Measurements from ENCODE around the gene SMOC2. TPM values are rescaled to one million over a fixed set of nuclear protein-coding genes. Genes with fewer than 3 reads are reported as not detected.

The SMOC2 gene
- total and polyA plus RNA-seq, 2 of the 4 experiments (the other 2 are of a cell fraction) = not detected

DNA sequence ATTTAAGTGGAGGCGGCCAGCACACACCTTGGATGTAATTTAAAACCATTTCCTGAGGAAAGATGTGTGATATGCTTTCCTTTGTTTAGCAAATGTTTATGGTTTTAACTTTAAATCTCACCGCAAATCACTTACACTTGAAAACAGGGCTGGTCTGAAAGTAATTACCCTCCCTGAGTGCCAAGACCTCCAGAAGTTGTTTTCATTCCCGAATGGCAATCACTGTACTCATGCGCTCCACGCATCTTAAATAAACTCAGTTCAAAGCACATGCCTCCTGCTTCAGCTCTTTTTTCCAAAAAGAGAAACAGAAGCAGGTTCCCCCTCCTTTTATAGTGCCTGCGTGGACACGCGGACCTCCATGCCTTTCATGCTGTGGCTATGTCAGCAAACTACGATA is 224.0 kb downstream of the SMOC2 start:
- Histone ChIP-seq H2AFZ (replicated peaks; ENCODE audit: low read length, poor library complexity) (no peak overlapping the region), H2BK120ac (ENCODE audit: low read depth, low read length) (no peak overlapping the region), H3K9me1 (ENCODE audit: insufficient read depth, low read length) (no peaks in the 10 kb centered on the region), H3K27me3 (ENCODE audit: control insufficient read depth, insufficient read depth, low read length) (no peaks in the 10 kb centered on the region), H3K14ac (replicated peaks; ENCODE audit: low read depth, low read length) (no peak overlapping the region), H4K8ac (ENCODE audit: low read depth in 2 of 2, low read length in 2 of 2) (no peak overlapping the region), H2AK9ac (replicated peaks; ENCODE audit: low read depth, low read length, poor library complexity) (no peak overlapping the region), H3K79me1 (ENCODE audit: low read depth in 1 of 2, low read length in 2 of 2) (no peaks in the 10 kb centered on the region), H3K4ac (ENCODE audit: low read depth, low read length) (no peak overlapping the region), H3K9me3 (ENCODE audit: control insufficient read depth, insufficient read depth, low read length) (peaks cover 39% of the 10 kb centered on the region), H3K4me2 (ENCODE audit: low read depth, low read length) (no peak overlapping the region), H2BK5ac (ENCODE audit: low read depth, low read length, poor library complexity, severe bottlenecking) (no peak overlapping the region), H2AK5ac (ENCODE audit: low read depth, low read length) (no peak overlapping the region), H4K20me1 (ENCODE audit: insufficient read depth, low read length) (no peaks in the 10 kb centered on the region), H3K18ac (ENCODE audit: low read depth, low read length) (no peak overlapping the region), H2BK20ac (ENCODE audit: low read depth, low read length) (no peak overlapping the region), H3K9ac (ENCODE audit: low read depth, low read length) (no peak overlapping the region), H3K23ac (ENCODE audit: low read depth, low read length) (no peak overlapping the region), H4K91ac (ENCODE audit: insufficient read depth, low read depth, low read length) (no peak overlapping the region), H3K56ac (ENCODE audit: extremely low read depth, insufficient read depth, low read length) (no peak overlapping the region), H3K4me3 (ENCODE audit: insufficient read depth, low read depth, low read length) (no peak overlapping the region), H3K4me1 (ENCODE audit: control insufficient read depth, insufficient read depth, low read length) (no peaks in the 10 kb centered on the region), H3K27ac (ENCODE audit: insufficient read depth, low read length) (no peak overlapping the region), H3K36me3 (ENCODE audit: control insufficient read depth, insufficient read depth, low read length) (no peaks in the 10 kb centered on the region), H2BK15ac (ENCODE audit: low read depth, low read length) (no peak overlapping the region), H4K5ac (ENCODE audit: low read depth, low read length) (no peak overlapping the region)
- dilution Hi-C loops (cut with HindIII; ENCODE audit: low sequenced_read_pairs, unreplicated experiment) (no loop called here), intact Hi-C loops (cut with micrococcal nuclease) (no loop called here), in situ Hi-C loops (cut with MboI; ENCODE audit: low sequenced_read_pairs) (no loop called here)
- TF ChIP-seq SMC3 (IDR thresholded peaks at IDR 0.05; ENCODE audit: low read depth, low read length) (no peak), FOS (IDR thresholded peaks at IDR 0.05; ENCODE audit: low read depth, low read length) (no peak), POLR2A (IDR thresholded peaks at IDR 0.05; ENCODE audit: low read depth, low read length) (no peak), MAFK (IDR thresholded peaks at IDR 0.05; ENCODE audit: low read depth, low read length) (no peak), BHLHE40 (IDR thresholded peaks at IDR 0.05; ENCODE audit: low read depth, low read length) (no peak), MXI1 (IDR thresholded peaks at IDR 0.05; ENCODE audit: borderline replicate concordance, low read depth, low read length) (no peak), RAD21 (IDR thresholded peaks at IDR 0.05; ENCODE audit: low read length) (no peak), NFE2L2 (IDR thresholded peaks at IDR 0.05; ENCODE audit: low read depth, low read length) (no peak)
- TF ChIP-seq, protein P1, sequence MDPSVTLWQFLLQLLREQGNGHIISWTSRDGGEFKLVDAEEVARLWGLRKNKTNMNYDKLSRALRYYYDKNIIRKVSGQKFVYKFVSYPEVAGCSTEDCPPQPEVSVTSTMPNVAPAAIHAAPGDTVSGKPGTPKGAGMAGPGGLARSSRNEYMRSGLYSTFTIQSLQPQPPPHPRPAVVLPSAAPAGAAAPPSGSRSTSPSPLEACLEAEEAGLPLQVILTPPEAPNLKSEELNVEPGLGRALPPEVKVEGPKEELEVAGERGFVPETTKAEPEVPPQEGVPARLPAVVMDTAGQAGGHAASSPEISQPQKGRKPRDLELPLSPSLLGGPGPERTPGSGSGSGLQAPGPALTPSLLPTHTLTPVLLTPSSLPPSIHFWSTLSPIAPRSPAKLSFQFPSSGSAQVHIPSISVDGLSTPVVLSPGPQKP (IDR thresholded peaks at IDR 0.05; ENCODE audit: borderline replicate concordance, low read depth, low read length) = no peak
- TF ChIP-seq, protein P2, sequence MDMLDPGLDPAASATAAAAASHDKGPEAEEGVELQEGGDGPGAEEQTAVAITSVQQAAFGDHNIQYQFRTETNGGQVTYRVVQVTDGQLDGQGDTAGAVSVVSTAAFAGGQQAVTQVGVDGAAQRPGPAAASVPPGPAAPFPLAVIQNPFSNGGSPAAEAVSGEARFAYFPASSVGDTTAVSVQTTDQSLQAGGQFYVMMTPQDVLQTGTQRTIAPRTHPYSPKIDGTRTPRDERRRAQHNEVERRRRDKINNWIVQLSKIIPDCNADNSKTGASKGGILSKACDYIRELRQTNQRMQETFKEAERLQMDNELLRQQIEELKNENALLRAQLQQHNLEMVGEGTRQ (IDR thresholded peaks at IDR 0.05; ENCODE audit: low read depth, low read length) = no peak
- WGBS, 2 experiments (ENCODE audit: extremely low coverage in 2 of 2, insufficient read length in 1 of 2) = 63% methylated on average over 4 of the region's 9 CpGs; no CpG with 5 or more reads in 1 of the 2 experiments
- no TSS peak for BruUV-seq (replicated peaks)
- DNase-seq (no peak), ATAC-seq (ENCODE audit: low read depth) (no peak)
- ChIA-PET CTCF (no interaction called here), POLR2A (ENCODE audit: unreplicated experiment) (no interaction called here)

Data from IMR-90 (cell line).